Naive thymus-derived CD8-positive, alpha-beta T cell (primary cell): ENCODE measurements around the gene SIPA1L3. TPM values are rescaled to one million over a fixed set of nuclear protein-coding genes. Genes with fewer than 3 reads are reported as not detected.
"Not testable (repeated sequence)": the region's sequence is repeated elsewhere in the genome, so short reads cannot be mapped to it uniquely, and the experiment has no call there.

Experiments
- ATAC-seq, 2 donors: fragments of 150-1000 bp; cut with Tn5 transposase in 1 of 2; sonication (Bioruptor Pico), chemical (Tn5 transposase) in 1 of 2; 1 replicate in 1 of 2; 2 replicates in 1 of 2; pipeline ENCODE4 v1.10.0; 2021; ENCODE audit warnings: mild to moderate bottlenecking in 2 of 2, moderate library complexity in 2 of 2
- POLR2A ChIA-PET: fragments of 350-600 bp; sonication (Branson Sonifier 250); formaldehyde crosslinking; loops from one replicate; lab custom pipeline; 2021; ENCODE audit warnings: antibody characterized with exemption; lab: Charles Lee
- DNase-seq, 10 donors: peaks; one replicate each; pipeline versions ENCODE4 v3.0.0 to v3.0.0-alpha.2; 2020 to 2022
- H3K27ac Mint-ChIP-seq, 10 donors: one replicate each; pipeline ENCODE4 v1.8.0; 2020 to 2022; ENCODE audit warnings: mild to moderate bottlenecking in 10 of 10, mixed read lengths in 10 of 10, moderate library complexity in 4 of 10, inconsistent platforms in 1 of 10
- H3K27me3 Mint-ChIP-seq, 5 donors: one replicate each; pipeline ENCODE4 v1.8.0; 2021 to 2022; ENCODE audit warnings: mixed read lengths in 5 of 5
- H3K36me3 Mint-ChIP-seq, 3 donors: one replicate each; pipeline ENCODE4 v1.8.0; 2020 to 2022; ENCODE audit warnings: mixed read lengths in 3 of 3, mild to moderate bottlenecking in 2 of 3, inconsistent platforms in 1 of 3
- H3K4me1 Mint-ChIP-seq, 4 donors: one replicate each; pipeline ENCODE4 v1.8.0; 2021 to 2022; ENCODE audit warnings: mixed read lengths in 4 of 4
- H3K4me3 Mint-ChIP-seq, 10 donors: one replicate each; pipeline ENCODE4 v1.8.0; 2020 to 2022; ENCODE audit warnings: mild to moderate bottlenecking in 10 of 10, mixed read lengths in 10 of 10, moderate library complexity in 6 of 10, inconsistent platforms in 1 of 10
- H3K9me3 Mint-ChIP-seq, 9 donors: one replicate each; pipeline ENCODE4 v1.8.0; 2020 to 2022; ENCODE audit warnings: mixed read lengths in 9 of 9, mild to moderate bottlenecking in 3 of 9, inconsistent platforms in 1 of 9, moderate library complexity in 1 of 9
- polyA plus RNA-seq, 3 donors: library from polyadenylated mRNA; unstranded; fragments of 300-500 nt; fragmentation: Illumina TruSeq; gene quantifications; one replicate each; pipeline ENCODE4 v1.2.3, GENCODE V29; 2021
- total RNA-seq, 8 experiments: library from RNA in 2 of 8; stranded (reverse) in 2 of 8; gene quantifications; one replicate each; pipeline ENCODE4 v1.2.3 and lab custom pipeline; 2021 to 2026

Gene SIPA1L3
- total and polyA plus RNA-seq, 5 experiments from 2014 or later, result 0.66 to 34.5 (median 1.6) TPM

- POLR2A ChIA-PET, result interaction anchor here (0.7 kb wide), 1 partner anchor 19 kb away, joined by 3 read pairs; no protein-coding TSS in a partner anchor
- Mint-ChIP-seq H3K27me3 (peaks cover 40 to 85% (median 60%) of the 10 kb centered on the region in 5 donors), H3K4me3 (peak overlapping the region in 1 of 10 donors; percentile 34), H3K9me3 (peaks cover 0 to 2% (median 0%) of the 10 kb centered on the region in 9 donors), H3K27ac (no peak overlapping the region), H3K36me3 (peaks cover 0 to 12% (median 7%) of the 10 kb centered on the region in 3 donors), H3K4me1 (peaks cover 16 to 24% (median 19%) of the 10 kb centered on the region in 4 donors)
- DNase-seq (no peak), ATAC-seq (no peak)
Observed at GRCh38 chr19:38221919-38222830, 315.2 kb downstream of the SIPA1L3 start.

- Mint-ChIP-seq H3K27ac (peak overlapping the region in 2 of 10 donors; percentile 6 to 33), H3K36me3 (peaks cover 0 to 12% (median 7%) of the 10 kb centered on the region in 3 donors), H3K27me3 (peaks cover 46 to 88% (median 69%) of the 10 kb centered on the region in 5 donors), H3K9me3 (peaks cover 0 to 2% (median 0%) of the 10 kb centered on the region in 9 donors), H3K4me3 (peak overlapping the region; percentile 28 to 83 (median 65)), H3K4me1 (peaks cover 18 to 26% (median 25%) of the 10 kb centered on the region in 4 donors)
- DNase-seq (no peak), ATAC-seq (no peak)
- POLR2A ChIA-PET, result no interaction called here
Observed at GRCh38 chr19:38223119-38223523, 316.1 kb downstream of the SIPA1L3 start.

- Mint-ChIP-seq H3K4me3 (peak overlapping the region; percentile 28 to 83 (median 65)), H3K27ac (peak overlapping the region in 2 of 10 donors; percentile 10 to 33), H3K27me3 (peaks cover 41 to 85% (median 66%) of the 10 kb centered on the region in 5 donors), H3K9me3 (peaks cover 0 to 2% (median 0%) of the 10 kb centered on the region in 9 donors), H3K4me1 (peaks cover 18 to 28% (median 26%) of the 10 kb centered on the region in 4 donors), H3K36me3 (peaks cover 0 to 12% (median 7%) of the 10 kb centered on the region in 3 donors)
- DNase-seq (no peak), ATAC-seq (no peak)
- POLR2A ChIA-PET, result no interaction called here
Observed at GRCh38 chr19:38223617-38224013, 316.6 kb downstream of the SIPA1L3 start.

- peaks cover 0 to 12% (median 7%) of the 10 kb centered on the region in 3 donors for H3K36me3 Mint-ChIP-seq
- peak within 1 kb of the TSS in 3 of 10 donors; percentile 10 to 81 (median 33) for H3K27ac Mint-ChIP-seq
- H3K9me3 Mint-ChIP-seq, result peaks cover 0 to 2% (median 0%) of the 10 kb centered on the region in 9 donors
- H3K4me3 Mint-ChIP-seq, result peak within 1 kb of the TSS; percentile 73 to 90 (median 88)
- peak; percentile 77 to 80 for ATAC-seq
- POLR2A ChIA-PET, result no interaction called here
- peaks cover 39 to 82% (median 63%) of the 10 kb centered on the region in 5 donors for H3K27me3 Mint-ChIP-seq
- peak in 8 of 10 donors; percentile 11 to 42 (median 38) for DNase-seq
- H3K4me1 Mint-ChIP-seq, result peaks cover 20 to 32% (median 29%) of the 10 kb centered on the region in 4 donors
Observed at GRCh38 chr19:38224014-38224862, 317.2 kb downstream of the SIPA1L3 start, which contains the start of gene DPF1. Gene DPF1 (minus strand): TSS chr19:38224222. CDS start chr19:38224142, 80 bp downstream.

- H3K9me3 Mint-ChIP-seq, ATAC-seq, POLR2A ChIA-PET, H3K27ac Mint-ChIP-seq, DNase-seq: not testable (repeated sequence)
- Mint-ChIP-seq H3K27me3 (peaks cover 38 to 79% (median 59%) of the 10 kb centered on the region in 5 donors), H3K4me1 (peaks cover 21 to 33% (median 29%) of the 10 kb centered on the region in 4 donors), H3K36me3 (peaks cover 0 to 12% (median 7%) of the 10 kb centered on the region in 3 donors), H3K4me3 (peak overlapping the region in 9 of 10 donors; percentile 75 to 90 (median 89))
Observed at GRCh38 chr19:38224863-38225218, 317.8 kb downstream of the SIPA1L3 start.

- POLR2A ChIA-PET, result interaction anchor here (0.6 to 0.7 kb wide), 2 partner anchors 16 to 328 kb away, joined by 3 to 6 read pairs; no protein-coding TSS in a partner anchor
- Mint-ChIP-seq H3K27me3 (peaks cover 43 to 87% (median 56%) of the 10 kb centered on the region in 5 donors), H3K36me3 (peaks cover 0 to 12% (median 0%) of the 10 kb centered on the region in 3 donors)
Observed at GRCh38 chr19:38227287-38228004, 320.4 kb downstream of the SIPA1L3 start.

GRCh38 chr19:38228005-38228377 lies 321.0 kb downstream of the SIPA1L3 start:
- Mint-ChIP-seq H3K4me3 (peak overlapping the region in 8 of 10 donors; percentile 22 to 56 (median 46)), H3K4me1 (peaks cover 19 to 33% (median 29%) of the 10 kb centered on the region in 4 donors)
- POLR2A ChIA-PET, result interaction anchor here (0.6 kb wide), 1 partner anchor 329 kb away, joined by 6 read pairs; no protein-coding TSS in a partner anchor

More at GRCh38 chr19:38227287-38228004, 320.4 kb downstream of the SIPA1L3 start:
- Mint-ChIP-seq H3K4me1 (peaks cover 21 to 35% (median 30%) of the 10 kb centered on the region in 4 donors), H3K4me3 (peak overlapping the region in 8 of 10 donors; percentile 22 to 57 (median 46)), H3K27ac (peak overlapping the region in 2 of 10 donors; percentile 32 to 53), H3K9me3 (peaks cover 0 to 2% (median 0%) of the 10 kb centered on the region in 9 donors)
- ATAC-seq, result no peak
- no peak for DNase-seq

GRCh38 chr19:38228491-38229439 lies 321.8 kb downstream of the SIPA1L3 start:
- peaks cover 36 to 82% (median 46%) of the 10 kb centered on the region in 5 donors for H3K27me3 Mint-ChIP-seq
- H3K4me3 Mint-ChIP-seq, result peak overlapping the region in 6 of 10 donors; percentile 13 to 72 (median 59)
- no peak for ATAC-seq
- no peak overlapping the region for H3K27ac Mint-ChIP-seq
- DNase-seq, result no peak
- peaks cover 0 to 4% (median 0%) of the 10 kb centered on the region in 3 donors for H3K36me3 Mint-ChIP-seq
- peaks cover 14 to 25% (median 22%) of the 10 kb centered on the region in 4 donors for H3K4me1 Mint-ChIP-seq
- POLR2A ChIA-PET, result no interaction called here
- peaks cover 0 to 2% (median 0%) of the 10 kb centered on the region in 9 donors for H3K9me3 Mint-ChIP-seq

More at GRCh38 chr19:38228005-38228377, 321.0 kb downstream of the SIPA1L3 start:
- DNase-seq (no peak), ATAC-seq (no peak)
- Mint-ChIP-seq H3K27me3 (peaks cover 42 to 87% (median 52%) of the 10 kb centered on the region in 5 donors), H3K9me3 (peaks cover 0 to 2% (median 0%) of the 10 kb centered on the region in 9 donors), H3K36me3 (peaks cover 0 to 10% (median 0%) of the 10 kb centered on the region in 3 donors), H3K27ac (no peak overlapping the region)

- no peaks in the 10 kb centered on the region for H3K9me3 Mint-ChIP-seq
- DNase-seq (peak in 9 of 10 donors; percentile 30 to 73 (median 52)), ATAC-seq (peak; percentile 89 to 95)
- H3K4me1 Mint-ChIP-seq, result peaks cover 10 to 20% (median 15%) of the 10 kb centered on the region in 4 donors
- H3K27ac Mint-ChIP-seq, result no peak overlapping the region
- H3K27me3 Mint-ChIP-seq, result peaks cover 32 to 81% (median 47%) of the 10 kb centered on the region in 5 donors
- H3K36me3 Mint-ChIP-seq, result no peaks in the 10 kb centered on the region
- POLR2A ChIA-PET, result no interaction called here
- peak overlapping the region; percentile 12 to 67 (median 44) for H3K4me3 Mint-ChIP-seq
Observed at GRCh38 chr19:38229585-38230073, 322.6 kb downstream of the SIPA1L3 start.

GRCh38 chr19:38230506-38231133 lies 323.6 kb downstream of the SIPA1L3 start:
- ATAC-seq, H3K36me3 Mint-ChIP-seq, POLR2A ChIA-PET, H3K9me3 Mint-ChIP-seq, DNase-seq: not testable (repeated sequence)
- H3K27me3 Mint-ChIP-seq, result peaks cover 29 to 77% (median 46%) of the 10 kb centered on the region in 5 donors
- H3K4me1 Mint-ChIP-seq, result peaks cover 10 to 19% (median 15%) of the 10 kb centered on the region in 4 donors
- H3K27ac Mint-ChIP-seq, result peak overlapping the region in 1 of 10 donors; percentile 45
- H3K4me3 Mint-ChIP-seq, result peak overlapping the region in 1 of 10 donors; percentile 22
